Gastrocnemius medialis (tissue), 4 donors: ENCODE data around the gene ZNF652.

Experiments used
- POLR2A ChIP-seq, 2 donors: fragments of 450-650 bp; IDR thresholded peaks; one replicate each; pipeline ENCODE4 v1.6.1; 2017; ENCODE audit warnings: antibody characterized with exemption in 2 of 2, mild to moderate bottlenecking in 2 of 2, moderate library complexity in 2 of 2
- TF ChIP-seq, protein P1 (sequence below), 5 experiments: fragments of 450-650 bp in 3 of 5; fragments of 200-600 bp in 2 of 5; sonication (generic) in 2 of 5; IDR thresholded peaks in 4 of 5; conservative IDR thresholded peaks in 1 of 5; 1 replicate in 4 of 5; 2 replicates in 1 of 5; pipeline ENCODE4 v1.5.1; 2016 to 2019; ENCODE audit warnings: antibody characterized with exemption in 5 of 5, mild to moderate bottlenecking in 3 of 5, moderate library complexity in 3 of 5

DNA sequence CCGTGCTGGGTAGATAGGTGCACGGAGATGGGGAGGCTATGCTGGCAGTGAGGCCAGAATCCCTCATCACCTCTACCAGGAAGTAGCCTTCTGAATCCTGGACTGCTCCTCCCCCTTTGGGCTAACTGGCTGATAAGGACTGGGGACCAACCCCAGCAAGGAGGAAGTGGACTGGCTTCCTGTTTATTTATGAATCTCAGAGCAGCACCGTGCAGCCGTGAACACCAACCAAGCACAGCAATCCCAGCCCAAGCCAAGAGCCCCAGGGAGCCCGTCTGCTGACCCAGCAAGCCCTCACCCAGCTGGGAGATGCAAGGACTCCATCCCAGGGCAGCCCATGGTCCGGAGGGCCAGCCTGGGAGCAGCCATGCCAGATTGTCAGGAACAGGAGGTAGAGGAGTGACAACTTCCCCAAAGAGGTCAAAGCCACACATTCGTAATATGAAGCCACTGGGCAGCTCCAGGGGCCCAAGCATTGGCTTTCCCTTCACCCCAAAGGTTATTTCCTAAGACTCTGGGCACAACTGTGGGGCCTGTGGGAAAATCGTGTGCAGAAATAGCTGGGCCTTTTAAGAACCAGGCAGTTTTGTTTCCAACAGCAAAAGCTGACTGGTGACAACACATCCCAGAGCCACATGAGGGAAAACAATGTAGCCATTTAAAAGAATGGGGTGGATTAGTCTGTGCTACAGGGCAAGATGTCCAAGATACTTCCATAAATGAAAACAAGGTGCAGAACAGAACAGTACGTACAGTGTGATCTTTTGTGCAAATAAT is 28.7 kb upstream of the ZNF652 start:
- TF ChIP-seq, protein P1, sequence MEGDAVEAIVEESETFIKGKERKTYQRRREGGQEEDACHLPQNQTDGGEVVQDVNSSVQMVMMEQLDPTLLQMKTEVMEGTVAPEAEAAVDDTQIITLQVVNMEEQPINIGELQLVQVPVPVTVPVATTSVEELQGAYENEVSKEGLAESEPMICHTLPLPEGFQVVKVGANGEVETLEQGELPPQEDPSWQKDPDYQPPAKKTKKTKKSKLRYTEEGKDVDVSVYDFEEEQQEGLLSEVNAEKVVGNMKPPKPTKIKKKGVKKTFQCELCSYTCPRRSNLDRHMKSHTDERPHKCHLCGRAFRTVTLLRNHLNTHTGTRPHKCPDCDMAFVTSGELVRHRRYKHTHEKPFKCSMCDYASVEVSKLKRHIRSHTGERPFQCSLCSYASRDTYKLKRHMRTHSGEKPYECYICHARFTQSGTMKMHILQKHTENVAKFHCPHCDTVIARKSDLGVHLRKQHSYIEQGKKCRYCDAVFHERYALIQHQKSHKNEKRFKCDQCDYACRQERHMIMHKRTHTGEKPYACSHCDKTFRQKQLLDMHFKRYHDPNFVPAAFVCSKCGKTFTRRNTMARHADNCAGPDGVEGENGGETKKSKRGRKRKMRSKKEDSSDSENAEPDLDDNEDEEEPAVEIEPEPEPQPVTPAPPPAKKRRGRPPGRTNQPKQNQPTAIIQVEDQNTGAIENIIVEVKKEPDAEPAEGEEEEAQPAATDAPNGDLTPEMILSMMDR (IDR thresholded peaks at IDR 0.05 in 4 of 5, conservative IDR thresholded peaks at IDR 0.05 in 1 of 5) = no peak
- no peak for TF ChIP-seq POLR2A (IDR thresholded peaks at IDR 0.05)
